Activated CD8-positive, alpha-beta T cell treated with anti-CD3 and anti-CD28 coated beads for 36 hours (primary cell): ENCODE measurements around the gene SMIM35. TPM values are rescaled to one million over a fixed set of nuclear protein-coding genes. Genes with fewer than 3 reads are reported as not detected.

ENCODE experiments used
- ATAC-seq: fragments of 200-7000 bp; cut with Tn5 transposase; one replicate; pipeline ENCODE4 v1.10.0; 2021; ENCODE audit warnings: mild to moderate bottlenecking, moderate library complexity
- CTCF ChIA-PET: fragments of 350-600 bp; sonication (Branson Sonifier 250); formaldehyde crosslinking; loops from one replicate; lab custom pipeline; 2021; ENCODE audit warnings: antibody characterized with exemption; lab: Charles Lee
- POLR2A ChIA-PET: fragments of 350-600 bp; sonication (Branson Sonifier 250); formaldehyde crosslinking; loops from one replicate; lab custom pipeline; 2021; ENCODE audit warnings: antibody characterized with exemption; lab: Charles Lee
- DNase-seq: peaks from one replicate; pipeline ENCODE4 v3.0.0-alpha.2; 2020
- H3K27ac Mint-ChIP-seq: one replicate; pipeline ENCODE4 v1.8.0; 2021; ENCODE audit warnings: mild to moderate bottlenecking, mixed read lengths
- H3K27me3 Mint-ChIP-seq: one replicate; pipeline ENCODE4 v1.8.0; 2021; ENCODE audit warnings: mixed read lengths
- H3K36me3 Mint-ChIP-seq: one replicate; pipeline ENCODE4 v1.8.0; 2021; ENCODE audit warnings: low read depth, mixed read lengths
- H3K4me1 Mint-ChIP-seq: one replicate; pipeline ENCODE4 v1.8.0; 2021; ENCODE audit warnings: low read depth, mixed read lengths
- H3K4me3 Mint-ChIP-seq: one replicate; pipeline ENCODE4 v1.8.0; 2021; ENCODE audit warnings: mild to moderate bottlenecking, moderate library complexity, mixed read lengths
- H3K9me3 Mint-ChIP-seq: one replicate; pipeline ENCODE4 v1.8.0; 2021; ENCODE audit warnings: mixed read lengths
- CTCF ChIP-seq: fragments of 200-600 bp; IDR thresholded peaks from one replicate; pipeline ENCODE4 v1.8.0; 2022; ENCODE audit warnings: antibody characterized with exemption, mild to moderate bottlenecking
- intact Hi-C: fragments of 100-400 bp; cut with micrococcal nuclease; formaldehyde crosslinking; loops from one replicate; pipeline ENCODE4 v1.10.0; 2022
- total RNA-seq, 2 experiments: library from RNA; stranded (reverse); gene quantifications; one replicate each; pipeline ENCODE4 v1.2.3, GENCODE V29; 2021

Gene SMIM35
- total RNA-seq, 2 experiments from 2014 or later: 0.27 to 0.32 TPM

- Mint-ChIP-seq H3K36me3 (no peaks in the 10 kb centered on the region), H3K27ac (no peak overlapping the region), H3K4me1 (no peaks in the 10 kb centered on the region), H3K9me3 (no peaks in the 10 kb centered on the region), H3K4me3 (no peak overlapping the region), H3K27me3 (no peaks in the 10 kb centered on the region)
- ATAC-seq: no peak
- ChIA-PET CTCF (interaction anchor here (0.8 to 3.0 kb wide), 4 partner anchors 9 to 127 kb away, joined by 3 to 15 read pairs (median 5); no protein-coding TSS in a partner anchor), POLR2A (no interaction called here)
- DNase-seq: no peak
- intact Hi-C loops: no loop called here
- no peak for TF ChIP-seq CTCF
Observed at GRCh38 chr11:118074091-118074685, 12.6 kb downstream of the SMIM35 start.

- no peak overlapping the region for H3K27ac Mint-ChIP-seq
- intact Hi-C loops: no loop called here
- no peaks in the 10 kb centered on the region for H3K4me1 Mint-ChIP-seq
- DNase-seq (no peak), ATAC-seq (no peak)
- no peaks in the 10 kb centered on the region for H3K36me3 Mint-ChIP-seq
- H3K27me3 Mint-ChIP-seq: no peaks in the 10 kb centered on the region
- no peak overlapping the region for H3K4me3 Mint-ChIP-seq
- POLR2A ChIA-PET: no interaction called here
- no peaks in the 10 kb centered on the region for H3K9me3 Mint-ChIP-seq
- CTCF ChIA-PET: interaction anchor here (1.2 to 3.0 kb wide), 4 partner anchors 21 to 127 kb away, joined by 3 to 15 read pairs (median 6); no protein-coding TSS in a partner anchor
- no peak for TF ChIP-seq CTCF
Observed at GRCh38 chr11:118073554-118073953, 13.2 kb downstream of the SMIM35 start.

GRCh38 chr11:118071416-118072030 is 15.2 kb downstream of the SMIM35 start:
- Mint-ChIP-seq H3K36me3 (no peaks in the 10 kb centered on the region), H3K4me1 (no peaks in the 10 kb centered on the region), H3K4me3 (no peak overlapping the region), H3K9me3 (no peaks in the 10 kb centered on the region), H3K27me3 (no peaks in the 10 kb centered on the region), H3K27ac (no peak overlapping the region)
- ChIA-PET CTCF (interaction anchor here (1.0 to 3.0 kb wide), 5 partner anchors 9 to 264 kb away, joined by 3 to 15 read pairs (median 5); no protein-coding TSS in a partner anchor), POLR2A (interaction anchor here (1.5 kb wide), 1 partner anchor 24 kb away, joined by 3 read pairs; no protein-coding TSS in a partner anchor)
- ATAC-seq (no peak), DNase-seq (no peak)
- no peak for TF ChIP-seq CTCF
- intact Hi-C loops: no loop called here

GRCh38 chr11:118068945-118069612 is 17.7 kb downstream of the SMIM35 start:
- H3K36me3 Mint-ChIP-seq: no peaks in the 10 kb centered on the region
- TF ChIP-seq CTCF: no peak
- CTCF ChIA-PET: interaction anchor here (0.6 to 0.8 kb wide), 2 partner anchors 103 to 266 kb away, joined by 3 read pairs; no protein-coding TSS in a partner anchor
- no peaks in the 10 kb centered on the region for H3K27me3 Mint-ChIP-seq
- H3K9me3 Mint-ChIP-seq: no peaks in the 10 kb centered on the region
- no peak overlapping the region for H3K4me3 Mint-ChIP-seq
- H3K27ac Mint-ChIP-seq: no peak overlapping the region
- H3K4me1 Mint-ChIP-seq: peaks cover 1% of the 10 kb centered on the region
- ATAC-seq: no peak
- DNase-seq: no peak
- POLR2A ChIA-PET: interaction anchor here (0.6 kb wide), 1 partner anchor 105 kb away, joined by 3 read pairs; no protein-coding TSS in a partner anchor
- intact Hi-C loops: no loop called here
